ENCODE measurements around the gene AAMP. TPM values are rescaled to one million over a fixed set of nuclear protein-coding genes. Genes with fewer than 3 reads are reported as not detected.

AAMP gene
- total RNA-seq, 1 experiment from 2014 or later: 125 TPM

- H3K27me3 Mint-ChIP-seq (ENCODE audit: low read depth): peaks cover 4% of the 10 kb centered on the region; the same call in 1 of the 2 replicates
- no peaks in the 10 kb centered on the region for H3K36me3 Mint-ChIP-seq
- no peak for DNase-seq (ENCODE audit: low spot score)
- TF ChIP-seq SP1 (CRISPR knock-in tag; conservative IDR thresholded peaks at IDR 0.05): no peak
- no peak for TF ChIP-seq ZBTB43 (CRISPR knock-in tag; IDR thresholded peaks at IDR 0.05)
- TF ChIP-seq PRRX2 (CRISPR knock-in tag; IDR thresholded peaks at IDR 0.05): no peak
- TF ChIP-seq MXD4 (CRISPR knock-in tag; IDR thresholded peaks at IDR 0.05; ENCODE audit: borderline replicate concordance): no peak
- TF ChIP-seq, protein P1, sequence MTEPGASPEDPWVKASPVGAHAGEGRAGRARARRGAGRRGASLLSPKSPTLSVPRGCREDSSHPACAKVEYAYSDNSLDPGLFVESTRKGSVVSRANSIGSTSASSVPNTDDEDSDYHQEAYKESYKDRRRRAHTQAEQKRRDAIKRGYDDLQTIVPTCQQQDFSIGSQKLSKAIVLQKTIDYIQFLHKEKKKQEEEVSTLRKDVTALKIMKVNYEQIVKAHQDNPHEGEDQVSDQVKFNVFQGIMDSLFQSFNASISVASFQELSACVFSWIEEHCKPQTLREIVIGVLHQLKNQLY (CRISPR knock-in tag; IDR thresholded peaks at IDR 0.05): no peak
- TF ChIP-seq PREB (CRISPR knock-in tag; IDR thresholded peaks at IDR 0.05; ENCODE audit: borderline replicate concordance): 0 out of 2 replicates have a peak, but pooled peaks have one; percentile 10
- TF ChIP-seq, protein P2, sequence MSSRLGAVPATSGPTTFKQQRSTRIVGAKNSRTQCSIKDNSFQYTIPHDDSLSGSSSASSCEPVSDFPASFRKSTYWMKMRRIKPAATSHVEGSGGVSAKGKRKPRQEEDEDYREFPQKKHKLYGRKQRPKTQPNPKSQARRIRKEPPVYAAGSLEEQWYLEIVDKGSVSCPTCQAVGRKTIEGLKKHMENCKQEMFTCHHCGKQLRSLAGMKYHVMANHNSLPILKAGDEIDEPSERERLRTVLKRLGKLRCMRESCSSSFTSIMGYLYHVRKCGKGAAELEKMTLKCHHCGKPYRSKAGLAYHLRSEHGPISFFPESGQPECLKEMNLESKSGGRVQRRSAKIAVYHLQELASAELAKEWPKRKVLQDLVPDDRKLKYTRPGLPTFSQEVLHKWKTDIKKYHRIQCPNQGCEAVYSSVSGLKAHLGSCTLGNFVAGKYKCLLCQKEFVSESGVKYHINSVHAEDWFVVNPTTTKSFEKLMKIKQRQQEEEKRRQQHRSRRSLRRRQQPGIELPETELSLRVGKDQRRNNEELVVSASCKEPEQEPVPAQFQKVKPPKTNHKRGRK (CRISPR knock-in tag; IDR thresholded peaks at IDR 0.05; ENCODE audit: borderline replicate concordance): no peak
- peaks cover 55% of the 10 kb centered on the region for H3K4me1 Mint-ChIP-seq
- no peaks in the 10 kb centered on the region for H3K9me3 Mint-ChIP-seq
- ChIA-PET CTCF (interaction anchor here (0.6 to 2.4 kb wide), 8 partner anchors 11 to 1661 kb away, joined by 3 to 9 read pairs (median 4); partner anchors contain the start of genes AAMP, CATIP and PNKD), POLR2A (no interaction called here)
- no peak overlapping the region; the same call in 1 of the 2 replicates for H3K27ac Mint-ChIP-seq
- ATAC-seq: no peak
- peak overlapping the region; percentile 65 for H3K4me3 Mint-ChIP-seq
Observed at GRCh38 chr2:218290316-218291261, 20.7 kb upstream of the AAMP start.

- ChIA-PET CTCF (interaction anchor here (1.2 to 2.4 kb wide), 2 partner anchors 12 to 19 kb away, joined by 5 to 9 read pairs; partner anchors contain the start of genes AAMP and PNKD), POLR2A (no interaction called here)
- ATAC-seq (no peak), DNase-seq (ENCODE audit: low spot score) (no peak)
- H3K36me3 Mint-ChIP-seq: no peaks in the 10 kb centered on the region
- H3K4me1 Mint-ChIP-seq: peaks cover 48% of the 10 kb centered on the region
- TF ChIP-seq, protein P2 (CRISPR knock-in tag; IDR thresholded peaks at IDR 0.05; ENCODE audit: borderline replicate concordance): no peak
- TF ChIP-seq ZNF423 (CRISPR knock-in tag; IDR thresholded peaks at IDR 0.05): no peak
- no peak for TF ChIP-seq PREB (CRISPR knock-in tag; IDR thresholded peaks at IDR 0.05; ENCODE audit: borderline replicate concordance)
- TF ChIP-seq, protein P3, sequence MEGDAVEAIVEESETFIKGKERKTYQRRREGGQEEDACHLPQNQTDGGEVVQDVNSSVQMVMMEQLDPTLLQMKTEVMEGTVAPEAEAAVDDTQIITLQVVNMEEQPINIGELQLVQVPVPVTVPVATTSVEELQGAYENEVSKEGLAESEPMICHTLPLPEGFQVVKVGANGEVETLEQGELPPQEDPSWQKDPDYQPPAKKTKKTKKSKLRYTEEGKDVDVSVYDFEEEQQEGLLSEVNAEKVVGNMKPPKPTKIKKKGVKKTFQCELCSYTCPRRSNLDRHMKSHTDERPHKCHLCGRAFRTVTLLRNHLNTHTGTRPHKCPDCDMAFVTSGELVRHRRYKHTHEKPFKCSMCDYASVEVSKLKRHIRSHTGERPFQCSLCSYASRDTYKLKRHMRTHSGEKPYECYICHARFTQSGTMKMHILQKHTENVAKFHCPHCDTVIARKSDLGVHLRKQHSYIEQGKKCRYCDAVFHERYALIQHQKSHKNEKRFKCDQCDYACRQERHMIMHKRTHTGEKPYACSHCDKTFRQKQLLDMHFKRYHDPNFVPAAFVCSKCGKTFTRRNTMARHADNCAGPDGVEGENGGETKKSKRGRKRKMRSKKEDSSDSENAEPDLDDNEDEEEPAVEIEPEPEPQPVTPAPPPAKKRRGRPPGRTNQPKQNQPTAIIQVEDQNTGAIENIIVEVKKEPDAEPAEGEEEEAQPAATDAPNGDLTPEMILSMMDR (IDR thresholded peaks at IDR 0.05): no peak
- no peak for TF ChIP-seq ESRRA (CRISPR knock-in tag; IDR thresholded peaks at IDR 0.05; ENCODE audit: borderline replicate concordance)
- no peak for TF ChIP-seq ZNF671 (CRISPR knock-in tag; IDR thresholded peaks at IDR 0.05)
- TF ChIP-seq, protein P4, sequence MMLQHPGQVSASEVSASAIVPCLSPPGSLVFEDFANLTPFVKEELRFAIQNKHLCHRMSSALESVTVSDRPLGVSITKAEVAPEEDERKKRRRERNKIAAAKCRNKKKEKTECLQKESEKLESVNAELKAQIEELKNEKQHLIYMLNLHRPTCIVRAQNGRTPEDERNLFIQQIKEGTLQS (CRISPR knock-in tag; conservative IDR thresholded peaks at IDR 0.05): no peak
- no peak for TF ChIP-seq FOXK1 (CRISPR knock-in tag; IDR thresholded peaks at IDR 0.05)
- H3K9me3 Mint-ChIP-seq: no peaks in the 10 kb centered on the region
- peaks cover 4% of the 10 kb centered on the region; the same call in 1 of the 2 replicates for H3K27me3 Mint-ChIP-seq (ENCODE audit: low read depth)
- no peak overlapping the region for H3K27ac Mint-ChIP-seq
- no peak overlapping the region; the same call in 1 of the 2 replicates for H3K4me3 Mint-ChIP-seq
Observed at GRCh38 chr2:218289639-218290315, 19.8 kb upstream of the AAMP start.
